HFF-Myc (cell line): ENCODE data around the gene CMIP.

Experiments used
- DNase-seq: peaks from one replicate; pipeline ENCODE4 v3.0.0-alpha.2; 2011; ENCODE audit warnings: low read depth; ENCODE audit errors: extremely low read depth
- H3K4me3 ChIP-seq: replicated peaks from 2 replicates; pipeline ENCODE4 v1.5.1; 2011; ENCODE audit warnings: low read depth, mild to moderate bottlenecking, control low read depth, low read length
- TF ChIP-seq, protein P1 (sequence below): IDR thresholded peaks from 2 replicates; pipeline ENCODE4 v1.5.1; 2012; ENCODE audit warnings: mild to moderate bottlenecking, low read depth, low read length, control low read depth; ENCODE audit errors: missing control alignments

The CMIP gene

DNA sequence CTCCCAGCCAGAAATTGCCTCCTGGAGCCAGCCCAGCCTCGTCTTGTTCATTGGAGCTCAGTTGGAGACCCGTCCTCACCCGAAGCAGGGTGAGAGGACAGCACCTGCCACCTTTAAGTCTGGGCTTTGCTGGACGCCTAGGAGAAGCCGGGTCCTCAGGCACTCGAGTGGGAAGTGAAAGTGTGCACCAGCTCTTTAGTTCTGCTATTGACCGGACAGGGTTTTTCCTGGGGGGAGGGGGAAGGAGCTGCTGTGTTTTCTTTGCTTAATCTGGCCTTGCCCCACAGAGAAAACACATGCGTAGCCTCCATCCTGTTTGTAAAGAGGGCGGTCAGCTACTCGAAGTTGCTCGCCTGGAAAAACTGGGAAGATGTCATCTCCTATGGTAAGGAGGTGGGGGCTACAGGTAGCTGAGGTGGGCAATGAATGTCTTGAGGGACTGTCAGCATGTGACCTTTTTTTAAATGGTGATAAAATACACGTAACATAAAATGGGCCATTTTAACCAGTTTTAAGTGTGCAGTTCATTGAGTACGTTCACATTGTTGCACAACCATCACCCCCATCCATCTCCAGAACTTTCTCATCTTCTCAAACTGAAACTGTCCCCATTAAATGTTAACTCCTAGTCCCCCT lies 34.4 kb downstream of the CMIP start:
- H3K4me3 ChIP-seq: no peak overlapping the region
- DNase-seq: no peak
- TF ChIP-seq, protein P1, sequence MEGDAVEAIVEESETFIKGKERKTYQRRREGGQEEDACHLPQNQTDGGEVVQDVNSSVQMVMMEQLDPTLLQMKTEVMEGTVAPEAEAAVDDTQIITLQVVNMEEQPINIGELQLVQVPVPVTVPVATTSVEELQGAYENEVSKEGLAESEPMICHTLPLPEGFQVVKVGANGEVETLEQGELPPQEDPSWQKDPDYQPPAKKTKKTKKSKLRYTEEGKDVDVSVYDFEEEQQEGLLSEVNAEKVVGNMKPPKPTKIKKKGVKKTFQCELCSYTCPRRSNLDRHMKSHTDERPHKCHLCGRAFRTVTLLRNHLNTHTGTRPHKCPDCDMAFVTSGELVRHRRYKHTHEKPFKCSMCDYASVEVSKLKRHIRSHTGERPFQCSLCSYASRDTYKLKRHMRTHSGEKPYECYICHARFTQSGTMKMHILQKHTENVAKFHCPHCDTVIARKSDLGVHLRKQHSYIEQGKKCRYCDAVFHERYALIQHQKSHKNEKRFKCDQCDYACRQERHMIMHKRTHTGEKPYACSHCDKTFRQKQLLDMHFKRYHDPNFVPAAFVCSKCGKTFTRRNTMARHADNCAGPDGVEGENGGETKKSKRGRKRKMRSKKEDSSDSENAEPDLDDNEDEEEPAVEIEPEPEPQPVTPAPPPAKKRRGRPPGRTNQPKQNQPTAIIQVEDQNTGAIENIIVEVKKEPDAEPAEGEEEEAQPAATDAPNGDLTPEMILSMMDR: no peak

DNA sequence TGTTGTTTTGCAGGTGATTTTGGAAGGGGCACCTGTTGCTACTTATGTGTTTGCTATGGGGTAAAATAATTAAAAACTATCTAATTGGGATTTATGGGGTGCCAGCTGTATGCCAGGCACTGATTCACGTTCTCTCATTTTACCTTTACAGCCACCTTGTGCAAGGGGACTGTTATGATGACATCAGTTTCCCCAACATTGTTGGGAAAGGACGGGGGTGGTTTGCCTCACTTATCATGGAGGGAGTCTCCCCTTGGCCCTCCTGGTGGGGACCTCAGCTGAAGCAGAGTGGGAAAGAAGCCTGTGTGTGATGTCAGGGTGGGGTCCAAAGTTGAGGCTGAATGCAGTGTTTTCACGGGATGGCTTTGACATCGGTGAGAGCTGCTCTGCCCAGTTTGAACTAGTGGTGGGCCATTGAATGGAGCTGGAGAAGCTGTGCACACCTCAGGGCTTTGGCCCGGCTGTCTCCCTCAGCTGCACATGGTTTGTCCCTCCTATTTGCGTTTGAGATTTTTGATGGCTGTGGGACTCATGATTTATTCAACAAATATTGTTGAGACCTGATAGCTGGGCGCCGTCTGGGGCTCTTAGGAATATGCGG lies 36.1 kb downstream of the CMIP start:
- TF ChIP-seq, protein P1: no peak
- no peak overlapping the region for H3K4me3 ChIP-seq
- DNase-seq: no peak

DNA sequence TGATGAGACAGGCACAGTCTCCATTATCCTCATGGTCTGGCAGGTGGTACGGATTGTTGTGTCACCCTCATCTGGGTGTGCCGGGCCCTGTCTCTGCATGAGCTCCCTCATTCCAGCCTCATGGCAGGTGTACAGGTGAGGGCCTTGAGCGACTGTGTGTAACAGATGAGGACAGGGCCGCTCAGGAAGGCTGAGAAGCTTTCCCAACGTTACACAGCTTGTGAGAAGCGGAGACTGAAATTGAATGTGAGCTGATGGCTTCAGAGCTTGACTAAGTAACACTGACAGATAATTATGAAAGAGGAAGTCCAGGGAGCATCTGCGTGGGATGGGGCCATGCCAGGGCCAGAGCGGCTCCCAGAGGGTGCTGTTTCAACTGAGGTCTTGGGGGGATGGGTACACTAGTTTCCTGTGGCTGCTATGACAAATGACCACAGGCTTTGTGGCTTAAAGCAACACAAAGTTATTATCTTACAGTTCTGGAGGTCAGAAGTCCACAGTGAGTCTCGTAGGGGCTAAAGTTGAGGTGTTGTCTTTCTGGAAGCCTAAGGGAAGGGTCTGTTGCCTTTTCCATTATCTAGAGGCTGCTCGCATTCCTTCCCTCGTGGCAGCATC lies 36.7 kb downstream of the CMIP start:
- H3K4me3 ChIP-seq: no peak overlapping the region
- DNase-seq: no peak
- TF ChIP-seq, protein P1: no peak

DNA sequence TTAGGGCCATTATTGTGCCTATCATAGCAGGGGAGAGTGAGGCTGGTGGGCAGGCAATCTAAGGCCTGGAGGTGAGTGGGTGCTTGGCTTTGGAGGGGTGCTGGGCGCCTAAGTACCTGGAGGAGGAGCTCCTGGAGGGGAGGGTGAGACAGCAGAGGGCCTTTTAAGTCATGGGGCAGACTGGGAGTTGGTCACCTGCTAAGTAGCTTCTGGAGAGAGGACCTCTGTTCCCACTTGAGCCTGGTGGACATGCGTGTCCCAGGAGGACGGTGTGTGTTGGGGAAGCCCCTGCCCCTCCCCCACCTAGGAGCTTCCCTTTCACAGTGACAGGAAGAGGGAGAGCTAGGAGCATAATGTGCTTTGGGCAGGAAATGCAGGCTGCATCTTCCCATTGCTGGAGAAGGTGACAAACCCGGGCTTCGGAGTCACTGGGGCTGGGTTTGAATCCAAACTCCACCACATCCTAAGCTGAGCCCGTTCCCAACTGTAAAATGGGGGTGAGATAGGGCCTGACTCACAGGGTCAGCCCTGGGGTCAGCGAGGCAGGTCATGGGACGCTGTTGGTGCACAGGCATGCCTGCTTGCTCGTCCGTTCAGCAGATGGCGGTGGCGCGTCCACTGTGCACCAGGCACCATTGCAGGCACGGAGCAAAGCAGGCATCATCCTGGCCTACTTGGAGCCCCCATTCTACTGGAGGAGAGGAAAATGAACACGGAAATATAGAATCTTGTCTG lies 37.9 kb downstream of the CMIP start:
- DNase-seq: no peak
- TF ChIP-seq, protein P1: no peak

DNA sequence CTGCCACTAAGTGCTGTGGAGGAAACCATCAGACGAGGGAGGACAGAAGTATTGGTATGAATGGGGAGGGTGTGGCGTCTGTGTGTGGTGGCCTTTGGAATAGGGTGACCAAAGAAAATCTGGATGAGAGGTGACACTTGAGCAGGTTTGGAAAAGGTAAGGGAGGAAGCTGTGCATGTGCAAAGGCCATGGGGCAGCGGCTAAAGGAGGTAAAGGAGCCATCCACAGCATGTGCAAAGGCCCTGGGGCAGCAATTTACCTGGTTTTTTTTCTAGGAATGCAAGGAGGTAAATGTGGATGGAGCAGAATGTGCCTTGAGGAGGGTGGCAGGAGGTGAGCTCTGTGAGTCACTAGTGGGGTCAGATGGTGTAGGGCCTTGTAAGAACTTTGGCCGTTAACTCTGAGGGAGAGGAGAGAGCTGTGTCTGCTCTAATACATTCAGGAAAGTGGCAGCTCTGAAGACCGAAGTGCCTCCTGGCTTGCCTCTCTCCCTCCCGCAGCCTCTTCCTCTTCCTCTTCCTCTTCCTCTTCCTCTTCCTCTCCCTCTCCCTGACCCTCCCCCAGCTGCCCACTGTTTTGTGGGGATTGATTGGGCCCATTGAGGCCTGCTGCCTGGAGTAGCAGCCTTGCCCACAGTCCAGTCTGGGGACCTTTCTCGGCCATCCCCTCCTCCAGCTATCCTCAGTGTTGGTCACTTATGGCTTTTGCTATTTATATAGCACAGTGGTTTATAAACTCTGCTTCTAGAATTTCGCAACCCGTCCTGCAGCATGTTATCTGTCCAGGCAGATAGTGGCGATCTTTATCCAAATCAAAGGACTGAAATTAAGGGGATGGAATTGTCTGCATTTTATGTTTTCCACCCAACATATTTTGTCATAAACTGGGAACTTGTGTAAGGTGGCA lies 38.7 kb downstream of the CMIP start:
- TF ChIP-seq, protein P1: no peak
- H3K4me3 ChIP-seq: no peak overlapping the region
- DNase-seq: no peak

More for the DNA sequence above, 37.9 kb downstream of the CMIP start:
- H3K4me3 ChIP-seq: no peak overlapping the region

DNA sequence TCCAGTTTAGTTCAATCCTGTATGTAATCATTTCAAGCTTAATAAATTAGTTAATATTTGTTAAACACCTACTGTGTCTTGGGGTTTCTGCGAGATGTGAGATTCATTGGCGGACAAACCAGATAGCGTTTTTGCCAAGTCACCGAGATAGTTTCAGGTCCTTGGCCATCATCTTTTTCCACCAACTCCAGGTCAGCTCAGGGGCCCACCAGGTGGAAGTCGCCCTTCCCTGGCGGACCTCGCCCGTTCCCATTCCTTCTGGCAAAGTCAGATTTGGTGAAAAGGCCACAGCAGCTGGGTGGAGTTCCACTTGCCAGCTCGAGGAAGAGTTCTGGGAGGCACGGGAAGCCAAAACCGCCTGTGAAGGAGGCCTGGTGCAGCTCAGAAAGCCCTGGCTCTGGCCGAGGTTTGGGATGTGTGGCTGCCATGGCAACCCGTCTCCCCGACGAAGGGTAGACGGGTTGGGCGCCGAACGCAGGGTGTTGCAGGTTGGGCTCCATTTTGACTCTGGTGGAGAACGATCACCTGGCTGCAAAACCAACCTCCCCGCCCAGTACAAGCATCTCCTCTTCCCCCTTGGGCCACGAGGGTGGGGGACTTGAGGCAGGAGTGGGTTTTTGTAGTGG lies 39.5 kb downstream of the CMIP start:
- no peak for DNase-seq
- H3K4me3 ChIP-seq: no peak overlapping the region
- TF ChIP-seq, protein P1: no peak
